ENCODE results near the gene PGLYRP2.

The PGLYRP2 gene

GRCh38 chr19:15424692-15425272, 54.5 kb downstream of the PGLYRP2 start:
- no peak for DNase-seq (ENCODE audit: low read depth in 2 of 2)

- DNase-seq (ENCODE audit: low read depth in 2 of 2): no peak
Measured at GRCh38 chr19:15424121-15424520, 55.2 kb downstream of the PGLYRP2 start.

GRCh38 chr19:15423130-15423529, 56.2 kb downstream of the PGLYRP2 start:
- DNase-seq (ENCODE audit: low read depth in 2 of 2): no peak

- DNase-seq (ENCODE audit: low read depth in 2 of 2): no peak
Measured at GRCh38 chr19:15422296-15423075, 56.8 kb downstream of the PGLYRP2 start.

DNA sequence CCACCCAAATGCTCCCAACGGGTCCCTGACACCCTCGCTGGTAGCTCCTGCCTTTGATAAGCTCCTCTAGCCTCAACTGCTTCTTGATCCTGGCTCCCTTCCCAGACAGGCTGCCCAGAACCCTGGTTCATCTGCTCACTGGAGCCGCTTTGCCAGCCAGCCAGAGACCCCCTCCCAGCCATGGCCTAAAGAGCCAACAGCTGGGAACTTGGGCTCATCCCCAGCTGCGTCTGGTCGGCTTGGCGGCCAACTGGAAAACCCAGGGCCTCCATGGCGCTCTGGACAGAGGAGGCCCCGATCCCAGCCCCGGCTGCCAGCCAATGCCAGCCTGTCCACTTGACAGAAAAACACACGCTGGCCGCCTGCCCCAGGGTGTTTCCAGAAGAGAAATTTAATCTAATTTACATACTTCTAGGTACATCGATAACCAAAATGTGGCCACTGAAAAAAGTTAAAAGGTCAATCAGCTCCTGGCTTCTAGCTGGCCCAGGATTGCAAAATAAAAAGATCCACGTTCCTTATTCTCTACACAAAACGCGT, 57.5 kb downstream of the PGLYRP2 start:
- DNase-seq (ENCODE audit: low read depth in 2 of 2): no peak

DNA sequence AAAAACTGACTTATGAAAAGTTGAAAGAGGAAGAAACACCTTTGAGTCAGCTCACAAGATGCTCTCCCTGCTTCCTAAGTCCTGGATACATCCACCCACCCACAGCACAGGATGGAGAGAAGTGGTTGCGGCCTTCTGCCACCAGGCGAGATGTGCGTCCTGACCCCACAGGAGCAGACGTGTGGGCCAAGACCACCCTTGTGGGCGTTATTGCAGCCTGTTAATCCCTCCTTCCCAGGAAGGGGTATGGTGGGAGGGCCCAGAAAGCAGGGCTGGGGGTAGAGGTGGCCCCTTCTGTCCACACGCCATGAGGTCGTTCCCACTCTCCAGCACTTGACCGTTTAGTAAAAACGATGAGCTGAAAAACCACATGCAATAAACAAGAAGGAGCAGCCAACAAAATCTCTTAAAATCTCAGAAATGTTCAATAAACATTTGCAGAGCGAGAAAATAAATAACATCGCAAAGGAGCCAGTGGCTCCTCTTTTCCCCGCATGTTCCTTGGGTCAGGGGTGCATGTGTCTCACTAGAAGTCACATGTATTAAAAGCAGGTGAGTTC, 58.1 kb downstream of the PGLYRP2 start:
- DNase-seq (ENCODE audit: low read depth in 2 of 2): no peak

DNA sequence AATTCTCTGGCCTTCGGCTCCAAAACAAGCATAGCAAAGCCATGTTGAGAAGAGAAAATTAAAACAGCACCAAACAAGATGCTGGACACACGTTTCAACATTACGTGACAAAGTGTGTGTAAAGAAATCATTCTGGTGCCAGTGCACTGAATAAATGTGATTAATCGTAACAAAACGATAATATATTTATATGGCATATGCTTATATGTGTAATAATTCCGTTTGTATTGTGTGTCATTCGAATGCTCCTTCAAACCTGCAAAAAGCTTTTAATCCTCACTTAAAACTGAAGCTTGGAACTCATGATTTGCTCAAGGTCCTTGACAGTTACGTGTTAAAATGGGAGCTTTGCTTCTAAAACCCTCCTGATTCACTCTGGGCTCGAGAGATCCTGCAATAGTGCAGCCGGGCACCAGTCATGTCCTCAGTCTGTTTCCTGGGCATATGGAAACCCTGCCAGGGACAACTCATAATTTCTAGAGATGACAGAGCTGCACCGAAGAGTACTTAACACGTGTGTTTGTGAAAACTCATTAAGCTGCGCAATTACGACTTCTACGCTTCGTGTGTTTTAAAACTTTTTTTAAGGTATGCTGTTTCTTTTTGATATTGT, 59.8 kb downstream of the PGLYRP2 start:
- DNase-seq (ENCODE audit: low read depth in 2 of 2): no peak
